GM18520 (cell line): Measurements from ENCODE around the gene ARHGEF16.

Source experiments
- ATAC-seq: cut with Tn5 transposase; IDR thresholded peaks from one replicate; pipeline ENCODE4 v1.9.1; 2021; ENCODE audit not compliant: unreplicated experiment

ARHGEF16 gene

DNA sequence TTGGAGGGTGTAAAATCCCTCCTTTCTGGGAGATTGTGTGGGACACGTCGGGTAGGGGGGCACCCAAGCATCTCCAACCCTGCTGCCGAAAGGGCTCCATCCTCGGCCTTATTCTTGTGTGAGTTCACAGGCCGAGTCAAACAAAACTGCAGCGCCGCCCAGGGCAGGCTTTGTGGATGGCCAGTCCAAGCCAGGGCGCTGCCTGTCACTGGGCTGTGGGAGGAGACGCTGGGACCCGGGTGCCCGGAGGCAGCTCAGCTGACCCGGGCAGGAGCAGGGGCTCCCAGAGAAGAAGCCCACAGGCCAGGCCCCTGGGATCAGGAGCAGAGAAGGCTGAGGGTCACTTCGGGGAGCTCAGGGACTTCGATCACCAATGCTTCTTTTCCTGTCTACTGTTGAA is 31.8 kb upstream of the ARHGEF16 start:
- ATAC-seq, result no peak

DNA sequence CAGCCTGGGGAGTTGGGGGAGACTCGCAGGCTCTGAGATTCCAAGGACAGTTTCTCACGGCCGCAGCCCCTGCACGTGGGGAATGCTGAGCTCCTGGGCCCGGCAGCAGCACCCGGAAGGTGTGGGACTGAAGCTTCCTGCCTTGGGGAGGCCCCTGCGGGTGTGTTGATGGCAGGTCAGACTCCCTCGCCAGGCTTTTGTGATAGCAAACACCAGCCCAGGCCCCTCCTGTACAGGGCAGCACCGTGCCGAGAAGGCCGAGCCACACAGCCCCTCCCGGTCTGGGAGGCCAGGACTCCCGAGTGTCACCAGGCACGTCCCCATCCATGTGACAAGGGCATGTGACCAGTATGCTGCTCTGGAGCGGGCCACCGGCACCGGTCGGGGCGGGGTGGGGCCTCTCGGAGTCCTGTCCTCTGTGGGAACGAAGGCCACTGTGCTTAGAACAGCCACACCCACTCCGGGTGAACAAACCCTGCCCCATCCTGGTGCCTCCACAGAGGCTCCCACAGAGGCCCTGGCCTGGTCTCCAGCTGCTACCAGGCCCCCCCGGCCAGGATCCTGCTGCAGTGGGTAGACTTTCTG is 31.1 kb upstream of the ARHGEF16 start:
- no peak for ATAC-seq

DNA sequence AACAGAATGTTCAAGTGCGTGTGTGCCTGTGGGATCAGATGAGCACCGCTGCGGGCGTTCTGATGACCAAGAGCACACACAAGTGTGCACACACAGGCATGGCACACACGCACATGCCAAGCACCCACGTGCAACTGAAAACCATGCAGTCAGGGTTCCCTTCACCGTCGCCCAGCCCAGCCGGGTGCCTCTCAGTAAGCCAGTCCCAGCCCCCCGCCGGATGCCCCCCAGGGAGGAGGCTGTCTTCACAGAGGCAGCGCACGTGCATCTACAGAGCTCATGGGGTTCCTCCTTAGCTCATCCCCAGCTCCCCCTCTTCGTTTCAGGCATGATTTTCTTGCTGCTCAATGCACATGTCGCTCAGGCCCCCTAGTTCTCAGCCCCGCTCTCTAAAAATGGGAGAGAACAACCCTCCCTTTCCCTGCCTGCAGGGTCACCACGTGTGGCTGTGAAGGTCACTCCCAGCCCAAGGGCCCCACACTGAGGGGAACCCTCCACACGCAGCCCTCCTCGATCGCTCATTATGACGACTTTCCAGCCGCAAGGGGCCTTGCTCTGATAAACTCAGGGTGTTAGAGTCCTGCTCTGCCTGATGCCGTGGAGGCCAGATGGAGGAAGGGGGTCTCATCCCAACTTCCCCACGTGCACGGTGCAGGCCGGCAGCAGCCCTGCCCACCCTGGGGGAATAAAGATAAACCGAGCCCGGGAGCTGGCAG is 30.4 kb upstream of the ARHGEF16 start:
- no peak for ATAC-seq

DNA sequence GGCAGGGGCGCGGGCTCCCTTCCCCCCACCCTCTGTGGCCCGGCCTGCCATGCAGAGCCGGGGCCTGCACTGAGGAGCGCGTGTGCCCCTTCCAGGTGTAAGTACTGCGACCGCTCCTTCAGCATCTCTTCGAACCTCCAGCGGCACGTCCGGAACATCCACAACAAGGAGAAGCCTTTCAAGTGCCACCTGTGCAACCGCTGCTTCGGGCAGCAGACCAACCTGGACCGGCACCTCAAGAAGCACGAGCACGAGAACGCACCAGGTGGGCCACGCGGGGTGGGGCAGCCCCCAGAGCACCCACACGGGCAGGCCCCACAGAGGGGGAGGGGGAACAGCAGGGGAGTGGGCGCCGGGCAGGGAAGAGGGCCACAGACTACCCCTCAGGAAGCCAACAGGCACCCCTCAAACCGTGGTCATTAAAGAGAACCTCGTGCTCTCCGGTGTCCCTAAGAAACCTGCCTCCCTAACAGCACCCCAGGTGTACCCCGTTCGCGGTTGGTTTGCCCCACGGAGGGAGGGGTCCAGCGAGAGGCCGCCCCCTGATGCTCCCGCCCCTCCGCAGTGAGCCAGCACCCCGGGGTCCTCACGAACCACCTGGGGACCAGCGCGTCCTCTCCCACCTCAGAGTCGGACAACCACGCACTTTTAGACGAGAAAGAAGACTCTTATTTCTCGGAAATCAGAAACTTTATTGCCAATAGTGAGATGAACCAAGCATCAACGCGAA is 28.8 kb upstream of the ARHGEF16 start:
- ATAC-seq, result no peak

DNA sequence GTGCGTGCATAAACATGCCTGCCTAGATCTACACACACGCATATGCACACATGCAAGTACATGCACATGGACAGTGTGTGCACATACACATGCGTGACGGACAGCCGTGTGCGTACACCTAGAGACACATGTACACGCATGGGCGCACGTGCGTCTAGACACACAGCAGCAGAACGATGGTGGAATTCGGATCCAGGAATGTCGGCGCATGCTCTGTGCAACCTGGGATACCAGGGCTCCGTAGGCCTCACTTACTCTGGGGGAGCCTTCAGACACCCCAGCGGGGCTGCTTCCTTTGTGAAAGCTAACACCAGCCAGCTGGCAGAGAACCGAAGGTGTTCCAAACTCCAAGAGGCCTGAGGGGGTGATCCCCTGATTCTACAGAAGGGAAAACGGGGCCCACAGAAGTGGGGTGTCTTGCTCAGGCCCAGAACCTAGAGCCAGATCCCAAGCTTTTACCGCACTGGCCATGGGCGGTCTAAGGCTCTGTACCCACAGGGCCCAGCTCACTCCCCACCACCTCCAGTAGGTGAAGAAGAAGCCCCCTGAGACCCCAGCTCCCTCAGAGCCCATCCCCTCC is 27.4 kb upstream of the ARHGEF16 start:
- no peak for ATAC-seq

DNA sequence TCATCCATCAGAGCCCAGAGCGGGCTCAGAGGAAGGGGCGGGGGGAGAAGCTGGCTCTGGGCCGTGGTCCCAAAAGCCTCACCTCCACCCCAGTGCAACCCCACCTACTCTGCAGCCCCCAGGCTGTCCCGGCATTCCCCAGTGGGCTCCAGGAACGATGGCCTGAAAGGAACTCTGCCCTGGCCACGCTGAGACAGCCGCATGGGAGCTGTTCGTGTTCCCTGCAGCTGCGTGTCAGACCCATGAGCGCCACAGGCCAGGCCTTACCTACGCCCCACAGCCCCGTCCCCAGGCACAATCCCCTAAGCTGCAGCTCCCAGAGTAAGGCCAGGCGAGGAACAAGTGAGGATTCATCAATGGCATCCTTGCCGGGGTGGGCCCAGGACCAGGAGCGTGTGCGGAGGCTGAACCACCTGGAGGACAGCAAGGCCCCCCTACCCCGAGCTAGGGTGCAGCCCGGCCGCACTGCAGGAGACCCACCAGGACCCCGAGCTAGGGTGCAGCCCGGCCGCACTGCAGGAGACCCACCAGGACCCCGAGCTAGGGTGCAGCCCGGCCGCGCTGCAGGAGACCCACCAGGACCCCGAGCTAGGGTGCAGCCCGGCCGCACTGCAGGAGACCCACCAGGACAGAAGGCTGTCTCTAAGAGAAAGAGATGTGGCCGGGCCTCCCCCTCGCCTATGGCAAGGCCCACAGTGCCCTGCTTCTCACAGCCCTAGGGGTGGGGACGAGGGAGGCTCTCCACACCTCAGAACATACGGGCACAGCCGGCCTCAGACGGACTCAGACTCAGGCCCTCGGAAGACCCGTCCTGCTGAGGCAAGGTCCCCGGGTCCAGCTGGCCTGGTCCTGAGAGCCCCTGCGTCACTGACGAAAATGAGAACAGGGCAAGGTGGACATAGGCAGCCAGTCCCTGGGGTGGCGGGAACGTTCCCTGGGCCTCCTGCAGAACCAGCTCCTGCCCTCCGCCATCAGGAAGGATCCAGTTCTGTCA is 26.5 kb upstream of the ARHGEF16 start:
- no peak for ATAC-seq

DNA sequence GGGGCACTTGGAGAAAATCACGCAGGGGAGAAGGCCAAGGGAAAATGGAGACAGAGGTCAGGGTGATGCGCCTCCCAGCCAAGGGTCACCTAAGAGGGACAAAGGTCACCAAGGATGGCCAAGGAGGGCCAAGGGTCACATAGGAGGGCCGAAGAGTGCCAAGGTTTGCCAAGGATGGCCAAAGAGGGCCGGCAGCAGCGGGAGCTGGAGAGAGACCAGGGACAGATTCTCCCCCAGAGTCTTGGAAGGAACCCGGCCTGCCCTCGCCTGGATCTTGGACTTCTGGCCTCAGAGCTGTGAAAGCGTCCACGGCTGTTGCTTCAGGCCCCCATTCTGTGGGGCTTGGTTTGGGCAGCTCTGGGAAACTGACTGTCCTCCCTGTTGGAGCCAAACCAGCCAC is 25.6 kb upstream of the ARHGEF16 start:
- no peak for ATAC-seq

DNA sequence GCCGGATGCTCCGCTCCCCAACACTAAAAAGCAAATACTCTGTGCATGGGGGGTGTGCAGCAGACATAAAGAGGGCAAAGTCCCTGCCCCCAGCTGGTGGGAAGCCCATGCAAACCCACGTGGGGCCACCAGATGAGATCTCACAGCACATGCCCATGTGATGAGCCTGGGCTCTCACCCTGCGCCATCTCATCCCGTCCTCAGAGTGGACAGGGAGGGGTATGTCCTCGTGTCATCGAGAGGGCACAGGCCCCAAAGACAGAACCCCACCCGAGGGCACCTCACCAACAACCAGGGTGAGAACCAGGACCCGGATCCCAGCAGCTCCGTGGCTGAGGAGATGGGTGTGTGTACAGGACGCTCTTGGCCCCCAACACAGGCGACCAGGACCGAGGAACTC is 25.1 kb upstream of the ARHGEF16 start:
- no peak for ATAC-seq

DNA sequence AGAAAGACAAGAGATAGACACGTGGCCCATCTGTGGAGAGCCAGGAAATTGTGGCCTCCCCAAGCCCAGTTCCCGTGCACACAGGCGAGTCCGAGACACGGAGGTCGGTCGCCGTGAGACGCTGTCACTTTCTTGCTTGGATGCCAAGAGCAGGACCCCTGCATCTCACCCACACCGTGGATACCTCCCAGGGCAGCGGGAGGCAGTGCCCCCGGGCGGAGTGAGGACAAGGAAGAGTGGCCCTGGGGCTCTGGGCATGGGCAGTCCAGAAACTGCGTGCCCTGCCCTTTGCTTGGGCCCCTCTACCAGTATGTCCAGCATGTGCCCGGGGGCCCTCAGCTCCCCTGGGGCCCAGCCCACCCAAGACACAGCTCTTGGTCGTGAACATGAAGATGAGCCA is 24.7 kb upstream of the ARHGEF16 start:
- no peak for ATAC-seq

DNA sequence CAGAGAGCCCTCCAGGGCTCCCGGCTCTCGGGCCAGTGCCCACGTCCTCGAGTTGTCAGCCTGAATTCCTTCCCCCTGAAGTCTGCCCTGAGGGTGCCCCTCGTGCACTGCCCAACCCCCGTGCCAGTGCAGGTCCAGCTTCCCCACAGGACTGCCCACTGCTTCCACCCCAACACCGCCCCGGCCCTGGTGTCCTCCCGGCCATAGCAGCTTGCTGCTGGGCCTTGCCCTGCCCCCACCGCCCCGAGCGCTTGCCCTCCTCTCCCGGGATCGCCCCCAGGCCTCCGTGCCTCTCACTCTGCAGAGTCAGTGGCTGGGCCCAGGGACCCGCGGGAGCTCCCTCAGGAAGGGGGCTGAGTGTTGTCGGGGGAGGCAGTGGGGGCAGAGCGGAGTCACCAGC is 24.1 kb upstream of the ARHGEF16 start:
- ATAC-seq, result no peak

DNA sequence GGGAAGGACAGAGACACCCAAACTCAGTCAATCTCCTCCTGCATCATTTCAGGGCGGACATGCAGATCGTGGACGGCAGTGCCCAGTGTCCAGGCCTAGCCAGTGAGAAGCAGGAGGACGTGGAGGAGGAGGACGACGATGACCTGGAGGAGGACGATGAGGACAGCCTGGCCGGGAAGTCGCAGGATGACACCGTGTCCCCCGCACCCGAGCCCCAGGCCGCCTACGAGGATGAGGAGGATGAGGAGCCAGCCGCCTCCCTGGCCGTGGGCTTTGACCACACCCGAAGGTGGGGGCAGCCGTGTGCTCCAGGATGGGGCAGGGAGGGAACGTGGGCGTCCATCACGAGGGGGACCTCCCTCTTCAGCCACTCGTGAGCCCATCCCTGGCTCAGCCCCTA is 23.6 kb upstream of the ARHGEF16 start:
- no peak for ATAC-seq

DNA sequence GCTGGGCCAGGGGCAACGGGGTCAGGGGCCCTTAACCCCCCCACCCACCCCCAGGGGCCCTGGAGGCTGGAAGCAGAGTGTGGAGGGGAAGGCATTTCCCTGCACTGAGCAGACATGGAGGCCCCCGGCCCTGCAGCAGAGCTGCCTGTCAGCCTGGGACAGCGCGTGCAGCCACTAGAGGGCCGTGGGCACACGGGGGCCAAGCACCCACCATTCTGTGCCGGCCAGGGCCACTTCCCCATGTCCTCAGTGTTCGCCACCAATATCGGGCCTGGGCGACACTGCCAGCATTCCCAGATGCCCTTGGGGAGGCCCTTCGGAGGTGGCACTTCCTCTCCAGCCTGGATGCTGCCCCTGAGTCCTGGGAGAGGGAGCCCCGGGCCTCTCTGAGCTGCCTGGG is 23.2 kb upstream of the ARHGEF16 start:
- ATAC-seq, result no peak

DNA sequence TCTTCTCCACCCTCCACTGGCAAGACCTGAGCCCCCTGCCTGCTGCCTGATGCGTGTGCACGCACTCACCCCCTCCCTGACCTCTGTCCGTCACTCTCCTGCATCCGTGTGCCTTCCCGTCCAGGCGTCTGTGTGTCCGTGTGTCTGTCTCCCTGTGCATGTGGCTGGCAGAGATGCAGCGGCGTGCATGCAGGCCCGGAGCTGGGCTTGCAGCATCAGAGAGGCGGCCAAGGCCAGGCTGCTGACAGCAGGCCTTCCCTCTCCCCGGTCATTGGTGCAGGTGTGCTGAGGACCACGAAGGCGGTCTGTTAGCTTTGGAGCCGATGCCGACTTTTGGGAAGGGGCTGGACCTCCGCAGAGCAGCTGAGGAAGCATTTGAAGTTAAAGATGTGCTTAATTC is 22.8 kb upstream of the ARHGEF16 start:
- ATAC-seq, result no peak

DNA sequence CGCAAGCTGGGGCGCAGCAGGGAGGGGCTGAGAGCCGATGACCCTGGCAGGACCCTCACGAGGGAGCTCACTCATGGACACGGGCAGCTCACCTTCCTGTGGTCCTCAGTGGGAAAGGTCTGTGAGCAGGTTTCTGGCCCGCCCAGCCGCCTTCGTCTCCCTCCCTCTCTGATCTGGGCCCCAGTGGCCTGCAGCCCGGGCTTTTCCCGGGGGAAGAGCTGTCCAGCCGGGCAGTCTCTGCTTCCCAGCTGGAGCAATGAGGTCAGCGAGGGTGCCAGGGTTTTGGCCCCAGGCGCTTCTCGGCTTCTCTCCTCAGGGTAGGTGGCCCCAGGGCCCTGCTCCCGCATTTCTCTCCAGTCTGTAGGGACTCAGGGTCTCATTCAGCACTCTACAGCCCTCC is 22.2 kb upstream of the ARHGEF16 start:
- ATAC-seq, result no peak

DNA sequence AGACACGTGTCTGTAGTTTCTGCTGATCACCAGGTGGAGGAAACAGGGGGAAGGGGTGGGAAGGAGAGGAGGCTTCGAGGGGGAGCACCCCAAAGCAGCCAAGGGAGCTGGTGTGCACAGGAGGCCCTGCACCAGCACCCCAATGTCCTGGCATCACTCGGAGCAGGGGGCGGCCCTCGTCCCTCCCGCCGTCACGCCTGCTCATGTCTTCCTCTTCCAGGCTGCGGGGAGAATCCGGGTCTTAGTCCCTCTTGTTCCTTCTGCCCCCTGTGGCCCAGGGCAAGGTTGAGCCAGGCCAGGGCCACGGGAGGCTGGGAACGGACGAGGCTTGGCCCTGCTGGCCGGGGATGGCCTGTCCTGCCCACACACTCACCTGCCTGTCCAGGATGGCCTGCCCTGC is 21.4 kb upstream of the ARHGEF16 start:
- no peak for ATAC-seq

DNA sequence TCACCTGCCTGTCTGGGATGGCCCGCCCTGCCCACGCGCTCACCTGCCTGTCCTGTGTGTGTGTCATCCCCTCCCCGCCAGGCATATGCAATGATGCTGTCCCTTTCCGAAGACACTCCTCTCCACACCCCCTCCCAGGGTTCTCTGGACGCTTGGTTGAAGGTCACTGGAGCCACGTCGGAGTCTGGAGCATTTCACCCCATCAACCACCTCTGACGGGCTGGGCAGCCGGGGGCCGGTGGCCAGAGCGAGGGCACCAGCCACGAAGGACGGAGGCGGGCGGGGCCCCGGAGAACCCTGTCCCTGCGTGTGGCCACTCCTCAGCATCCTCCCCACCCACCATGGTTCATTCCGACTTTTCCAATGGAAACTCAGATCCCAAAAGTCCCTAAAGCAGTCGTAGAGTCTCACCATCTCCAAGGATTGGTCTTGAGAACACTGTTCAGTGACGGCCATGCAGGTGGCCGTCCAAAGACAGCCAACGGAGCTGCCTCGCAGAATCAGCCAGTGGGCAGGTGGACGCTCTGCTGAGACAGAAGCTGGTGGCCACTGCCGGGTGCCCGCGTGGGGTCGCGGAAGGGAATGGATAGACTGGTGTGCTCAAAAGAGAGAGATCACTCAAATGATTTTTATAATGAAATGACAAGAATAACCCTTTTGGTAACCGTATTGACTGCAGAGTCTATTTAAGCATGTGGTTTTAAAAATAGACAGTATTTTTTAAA is 20.7 kb upstream of the ARHGEF16 start:
- no peak for ATAC-seq

DNA sequence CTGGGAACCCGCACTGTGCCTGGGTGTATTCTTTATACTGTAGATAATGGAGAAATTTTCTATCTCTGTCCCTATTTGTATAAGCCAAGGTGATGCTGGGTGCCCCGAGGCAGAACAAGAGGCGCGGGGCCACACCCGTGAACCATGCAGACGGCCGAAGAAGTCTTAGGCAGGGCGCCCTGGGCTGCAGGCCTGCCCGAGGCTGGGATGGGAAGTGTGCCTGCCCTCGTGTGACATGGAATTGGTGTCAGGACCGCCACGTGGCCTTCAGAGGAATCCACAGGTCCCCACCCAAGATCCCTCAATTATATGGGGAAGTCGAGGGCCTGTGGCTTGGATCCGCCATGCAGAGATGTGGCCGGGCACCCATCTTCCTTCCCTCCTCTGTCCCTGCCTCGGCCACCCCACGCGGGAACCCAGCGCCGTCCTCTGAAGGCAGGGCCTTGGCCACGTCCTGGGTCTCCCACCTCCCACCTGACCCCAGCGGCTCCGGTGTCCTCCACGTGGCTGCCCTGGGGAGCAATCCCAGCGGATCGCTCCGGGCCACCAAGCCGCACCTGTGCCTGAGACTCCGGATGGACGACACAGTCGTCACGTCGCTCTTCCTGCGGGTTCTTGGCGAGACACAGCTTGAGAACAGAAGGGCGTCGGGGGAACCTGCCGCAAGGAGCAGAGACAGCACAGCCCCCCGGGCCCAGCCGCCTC is 19.9 kb upstream of the ARHGEF16 start:
- no peak for ATAC-seq

DNA sequence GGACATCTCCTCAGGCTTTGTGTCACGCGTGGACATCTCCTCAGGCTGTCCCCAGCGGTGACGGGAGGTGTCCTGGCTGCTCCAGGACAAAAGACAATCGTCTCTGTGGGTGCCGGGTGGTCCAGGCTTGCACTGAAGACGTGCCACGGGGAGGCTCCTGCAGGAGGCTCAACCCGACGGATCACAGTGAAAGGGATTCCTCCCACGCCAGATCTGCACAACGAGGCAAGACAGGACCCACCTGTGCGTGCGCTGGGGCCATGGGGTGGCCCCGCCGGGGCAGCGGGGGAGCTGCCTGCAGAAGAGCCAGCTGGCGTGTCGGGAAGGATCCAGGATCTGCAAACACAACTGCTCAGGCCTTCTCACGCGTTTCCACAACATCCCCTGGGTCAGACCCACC is 18.8 kb upstream of the ARHGEF16 start:
- ATAC-seq, result no peak

DNA sequence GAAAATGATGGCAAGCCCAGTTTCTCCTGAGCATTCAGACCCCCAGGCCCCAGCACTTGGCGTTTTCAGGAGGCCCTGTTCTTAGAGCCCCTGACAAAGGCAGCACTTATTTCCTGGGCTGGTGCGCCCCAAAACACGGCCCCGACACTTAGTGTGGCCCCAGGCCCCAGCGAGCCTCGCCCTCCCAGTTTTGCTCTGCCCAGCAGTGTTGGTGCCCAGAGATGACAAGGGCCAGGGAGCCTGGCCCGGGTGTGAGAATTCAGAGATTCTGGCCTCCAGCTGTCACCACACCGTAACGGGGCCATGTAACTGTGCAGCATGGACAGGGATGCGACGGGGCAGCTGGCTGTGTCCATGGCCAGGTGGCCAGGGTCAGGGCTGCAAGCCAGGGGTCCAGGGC is 18.0 kb upstream of the ARHGEF16 start:
- no peak for ATAC-seq

DNA sequence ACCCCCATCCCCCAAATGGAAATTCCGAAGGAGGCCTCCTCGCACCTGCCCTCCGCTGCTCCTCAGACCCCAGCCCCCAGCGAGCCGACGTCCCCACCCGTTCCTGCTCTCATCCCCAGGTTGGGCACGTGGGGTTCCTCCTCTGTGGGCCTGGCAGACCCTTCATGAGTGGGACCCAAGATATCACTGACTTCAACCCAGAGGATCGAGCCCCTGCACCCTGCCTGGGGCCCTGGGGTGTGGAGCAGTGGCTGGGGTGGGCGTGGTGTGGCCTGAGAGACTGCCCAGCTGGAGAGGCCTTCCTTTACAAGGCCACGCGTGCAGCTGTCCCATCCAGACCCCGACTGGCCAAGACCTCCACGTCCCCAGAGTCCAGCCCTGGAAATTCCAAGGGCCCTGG is 17.6 kb upstream of the ARHGEF16 start:
- no peak for ATAC-seq
